HG03571 (cell line): Measurements from ENCODE around the gene C20orf204.
"Not testable (repeated sequence)": the region's sequence is repeated elsewhere in the genome, so short reads cannot be mapped to it uniquely, and the experiment has no call there.

Experiments
- ATAC-seq: cut with Tn5 transposase; IDR thresholded peaks from one replicate; pipeline ENCODE4 v1.9.1; 2021; ENCODE audit not compliant: unreplicated experiment

The C20orf204 gene

GRCh38 chr20:64082126-64082731 is 46.2 kb downstream of the C20orf204 start:
- ATAC-seq, result no peak

GRCh38 chr20:64082820-64083377 is 46.9 kb downstream of the C20orf204 start:
- ATAC-seq, result no peak

DNA sequence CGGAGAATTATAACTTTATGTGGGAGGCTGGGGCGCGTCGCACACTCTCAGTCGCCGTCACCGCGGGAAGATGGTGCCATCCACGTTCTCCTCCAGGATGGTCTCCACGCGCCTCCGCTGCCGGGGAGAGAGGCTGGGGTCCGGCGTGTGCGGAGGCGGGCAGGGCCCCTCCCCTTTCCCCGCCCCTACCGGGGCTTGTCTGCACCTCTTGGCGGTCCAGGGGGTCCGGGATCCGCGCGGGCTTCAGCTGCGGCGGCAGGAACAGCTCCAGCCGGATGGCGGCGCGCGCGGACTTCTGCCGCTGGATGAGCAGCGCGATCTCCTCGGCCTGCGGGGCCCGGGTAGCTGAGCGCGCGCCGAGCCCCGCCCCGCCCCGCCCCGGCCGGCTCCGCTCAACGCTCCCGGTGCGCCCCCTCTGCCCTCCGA is 47.4 kb downstream of the C20orf204 start:
- ATAC-seq, result no peak

GRCh38 chr20:64083804-64084684 is 48.1 kb downstream of the C20orf204 start, which contains the start of gene LKAAEAR1:
TSS of gene LKAAEAR1 (minus strand) at chr20:64084398. CDS start at chr20:64084219, 179 bp downstream.
- no peak for ATAC-seq

GRCh38 chr20:64084685-64085152 is 48.7 kb downstream of the C20orf204 start:
- ATAC-seq, result no peak

DNA sequence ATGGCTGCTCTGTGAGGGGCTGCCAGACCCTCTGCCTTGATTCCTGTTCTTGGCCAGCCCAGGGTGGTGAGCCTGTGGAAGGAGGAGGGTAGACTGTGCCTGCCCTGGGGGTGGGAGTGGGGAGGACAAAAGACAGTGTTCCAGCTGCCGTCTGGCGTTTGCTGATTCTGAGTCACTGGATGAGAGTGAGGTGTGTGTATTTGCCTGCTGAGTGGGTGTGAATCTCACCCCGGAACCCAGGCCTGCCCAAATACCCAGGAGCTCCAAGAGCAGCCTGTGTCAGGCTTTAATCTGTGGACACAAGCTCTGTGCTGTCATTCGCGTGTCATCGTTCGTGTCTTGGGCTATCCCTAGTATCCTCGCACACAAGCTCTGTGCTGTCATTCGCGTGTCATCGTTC is 50.8 kb downstream of the C20orf204 start:
- ATAC-seq, result no peak

GRCh38 chr20:64087226-64087825 is 51.3 kb downstream of the C20orf204 start:
- ATAC-seq, result not testable (repeated sequence)

GRCh38 chr20:64088586-64088985 is 52.6 kb downstream of the C20orf204 start:
- ATAC-seq, result not testable (repeated sequence)
